Hindlimb muscle (tissue), 1 donor: ENCODE measurements around the gene TMCC1. TPM values are rescaled to one million over a fixed set of nuclear protein-coding genes. Genes with fewer than 3 reads are reported as not detected.
"Not testable (repeated sequence)": the region's sequence is repeated elsewhere in the genome, so short reads cannot be mapped to it uniquely, and the experiment has no call there.

ENCODE experiments used
- DNase-seq: peaks from one replicate; pipeline ENCODE4 v3.0.0-alpha.2; 2013
- polyA plus RNA-seq: library from polyadenylated mRNA; unstranded; fragments of 120-200 nt; gene quantifications from one replicate; pipeline ENCODE4 v1.2.1, GENCODE V29; 2013; ENCODE audit not compliant: insufficient read length

The TMCC1 gene
- polyA plus RNA-seq, 1 donor = 39.1 TPM

DNA sequence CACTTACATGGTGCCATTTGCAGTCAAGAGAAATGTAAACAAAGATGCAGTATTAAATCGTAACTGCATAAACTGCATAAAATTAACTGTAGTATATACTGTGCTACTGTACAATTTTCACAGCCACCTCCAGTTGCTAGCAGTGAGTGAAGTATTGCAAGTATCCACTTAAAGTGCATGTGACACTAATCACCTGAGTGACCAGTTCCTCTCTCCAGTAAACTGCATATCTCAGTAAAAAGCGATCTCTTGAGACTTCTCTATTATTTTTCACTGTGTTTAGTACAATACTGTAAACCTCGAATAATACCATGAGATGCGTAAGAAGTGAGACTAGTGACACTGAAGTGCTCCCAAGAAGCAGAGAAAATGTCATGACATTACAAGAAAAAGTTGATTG is 175.3 kb downstream of the TMCC1 start:
- DNase-seq = no peak

GRCh38 chr3:129715854-129716253 is 177.7 kb downstream of the TMCC1 start:
- DNase-seq = no peak

GRCh38 chr3:129708328-129708861 is 185.1 kb downstream of the TMCC1 start:
- DNase-seq = no peak

DNA sequence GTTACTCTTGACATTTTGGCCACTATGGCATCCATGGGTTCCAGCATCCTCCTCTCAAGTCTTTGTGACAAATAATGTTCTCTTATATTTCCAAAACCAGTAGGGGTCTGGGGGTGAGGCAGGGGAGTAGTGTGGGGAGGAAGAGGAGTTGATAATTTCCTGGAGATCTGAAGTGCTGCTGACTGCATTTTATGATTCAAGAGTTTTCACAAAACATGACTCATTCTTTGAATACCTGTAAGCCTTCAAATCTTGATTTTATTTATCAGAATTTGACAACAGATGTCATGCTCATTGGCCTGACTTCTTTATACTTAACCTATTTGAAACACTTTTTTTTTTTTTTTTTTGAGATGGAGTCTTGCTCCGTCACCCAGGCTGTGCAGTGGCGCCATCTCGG is 188.2 kb downstream of the TMCC1 start:
- no peak for DNase-seq

GRCh38 chr3:129703913-129704312 is 189.6 kb downstream of the TMCC1 start:
- no peak for DNase-seq

DNA sequence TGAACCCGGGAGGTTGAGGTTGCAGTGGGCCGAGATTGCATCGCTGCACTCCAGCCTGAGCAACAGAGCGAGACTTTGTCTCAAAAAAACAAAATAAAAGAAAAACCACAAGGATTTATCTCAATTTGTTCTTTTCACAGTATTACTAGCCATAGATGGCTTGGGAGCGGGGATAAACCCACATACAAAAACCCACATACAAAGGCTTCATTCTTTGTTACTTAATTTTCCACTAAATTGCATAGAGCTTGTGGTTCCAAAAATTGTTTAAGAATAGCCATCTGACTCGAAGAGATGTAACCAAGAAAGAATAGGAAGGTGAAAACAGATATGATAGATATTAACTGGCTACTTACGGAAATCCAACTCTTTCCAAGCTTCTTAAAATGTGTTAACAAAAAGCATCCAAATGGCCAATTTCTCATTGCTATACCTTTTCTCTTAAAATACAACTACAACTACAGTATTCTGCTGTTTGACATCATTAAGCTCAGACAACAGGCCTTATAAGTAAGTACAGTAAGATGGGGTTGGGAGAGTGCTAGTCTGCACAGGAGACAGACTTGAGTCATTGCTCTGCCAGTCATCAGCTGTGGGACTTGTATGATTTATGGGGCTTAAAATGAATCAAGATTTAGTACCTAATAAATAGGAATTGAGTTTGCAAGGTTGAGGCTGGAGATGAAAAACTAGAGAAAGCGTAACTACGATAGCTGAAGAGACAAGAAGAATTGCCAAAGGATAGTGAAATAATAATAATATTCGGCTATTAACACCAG is 190.4 kb downstream of the TMCC1 start:
- DNase-seq = no peak

- DNase-seq = no peak
Observed at GRCh38 chr3:129701161-129701560, 192.3 kb downstream of the TMCC1 start.

DNA sequence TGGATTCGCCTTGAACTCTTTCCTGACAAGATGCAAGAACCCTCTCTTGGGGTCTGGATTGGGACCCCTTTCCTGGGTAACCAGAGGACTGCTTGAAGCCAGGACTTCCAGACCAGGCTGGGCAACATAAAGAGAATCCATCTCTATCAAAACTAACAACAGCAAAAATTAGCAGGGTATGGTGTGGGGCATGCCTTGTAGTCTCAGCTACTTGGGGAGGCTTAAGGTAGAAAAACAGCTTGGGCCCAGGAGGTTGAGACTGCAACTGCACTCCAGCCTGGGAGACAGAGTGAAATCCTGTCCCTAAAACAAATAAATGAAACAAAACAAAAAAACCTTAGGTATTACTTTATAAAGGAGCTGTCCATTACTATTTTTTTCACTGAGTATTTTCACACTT is 193.9 kb downstream of the TMCC1 start:
- no peak for DNase-seq

- DNase-seq = no peak
Observed at GRCh38 chr3:129699199-129699598, 194.3 kb downstream of the TMCC1 start.

GRCh38 chr3:129697229-129697969 is 196.1 kb downstream of the TMCC1 start:
- DNase-seq = no peak

- not testable (repeated sequence) for DNase-seq
Observed at GRCh38 chr3:129696430-129696829, 197.1 kb downstream of the TMCC1 start.

- no peak for DNase-seq
Observed at GRCh38 chr3:129695230-129695629, 198.3 kb downstream of the TMCC1 start.

DNA sequence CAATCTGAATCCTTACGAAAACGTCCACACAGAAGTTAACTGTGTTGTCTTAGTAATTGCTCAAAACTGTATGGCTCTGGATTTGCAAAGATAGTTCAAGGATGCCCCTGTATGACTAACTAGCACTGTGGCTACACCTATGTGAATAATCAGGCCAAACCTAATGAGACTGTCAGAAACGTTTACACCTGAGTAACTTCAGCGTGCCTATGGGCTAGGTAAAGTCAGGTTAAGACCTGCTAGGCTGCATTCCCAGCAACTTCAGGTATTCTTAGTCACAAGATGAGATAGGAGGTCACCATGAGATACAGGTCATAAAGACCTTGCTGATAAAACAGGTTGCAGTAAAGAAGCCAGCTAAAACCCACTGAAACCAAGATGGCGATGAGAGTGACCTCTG is 199.3 kb downstream of the TMCC1 start:
- DNase-seq = no peak

GRCh38 chr3:129692743-129693142 is 200.8 kb downstream of the TMCC1 start:
- no peak for DNase-seq

DNA sequence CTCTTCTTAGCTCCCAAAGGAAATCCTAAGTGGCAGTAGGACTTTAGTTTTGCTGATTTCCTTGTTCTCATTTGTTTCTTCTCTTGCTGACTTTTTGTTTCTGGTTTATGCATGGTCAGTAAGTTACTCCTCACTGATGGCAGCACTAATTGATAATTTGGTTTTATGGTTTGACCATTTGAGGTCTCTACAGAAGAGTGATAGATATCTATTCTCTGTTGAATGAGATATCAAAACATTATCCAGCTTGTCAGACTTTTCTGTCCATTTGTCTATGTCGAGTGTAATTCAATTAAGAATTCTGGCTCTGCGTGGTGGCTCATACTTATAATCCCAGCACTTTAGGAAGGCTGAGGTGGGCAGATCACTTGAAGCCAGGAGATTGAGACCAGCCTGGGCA is 202.5 kb downstream of the TMCC1 start:
- DNase-seq = no peak

GRCh38 chr3:129690406-129690805 is 203.1 kb downstream of the TMCC1 start:
- DNase-seq = peak; percentile 22

DNA sequence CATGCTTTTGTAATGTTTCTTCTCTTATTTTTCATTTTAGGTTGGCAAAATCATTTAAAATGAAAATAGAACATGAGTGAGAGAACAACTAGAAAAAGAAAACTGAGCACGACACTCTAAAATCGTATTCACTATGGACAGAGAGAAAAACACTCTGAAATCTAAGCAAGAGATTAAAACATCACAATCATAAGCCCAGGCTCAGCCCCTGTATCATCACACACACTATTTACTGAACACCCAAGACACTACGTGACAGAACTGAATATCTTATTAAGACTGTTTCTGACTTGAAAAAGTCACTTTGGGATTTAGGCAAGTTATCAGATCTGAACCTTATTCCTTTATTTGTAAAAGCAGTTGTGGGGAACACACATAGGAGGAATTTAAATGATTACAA is 204.5 kb downstream of the TMCC1 start:
- no peak for DNase-seq

DNA sequence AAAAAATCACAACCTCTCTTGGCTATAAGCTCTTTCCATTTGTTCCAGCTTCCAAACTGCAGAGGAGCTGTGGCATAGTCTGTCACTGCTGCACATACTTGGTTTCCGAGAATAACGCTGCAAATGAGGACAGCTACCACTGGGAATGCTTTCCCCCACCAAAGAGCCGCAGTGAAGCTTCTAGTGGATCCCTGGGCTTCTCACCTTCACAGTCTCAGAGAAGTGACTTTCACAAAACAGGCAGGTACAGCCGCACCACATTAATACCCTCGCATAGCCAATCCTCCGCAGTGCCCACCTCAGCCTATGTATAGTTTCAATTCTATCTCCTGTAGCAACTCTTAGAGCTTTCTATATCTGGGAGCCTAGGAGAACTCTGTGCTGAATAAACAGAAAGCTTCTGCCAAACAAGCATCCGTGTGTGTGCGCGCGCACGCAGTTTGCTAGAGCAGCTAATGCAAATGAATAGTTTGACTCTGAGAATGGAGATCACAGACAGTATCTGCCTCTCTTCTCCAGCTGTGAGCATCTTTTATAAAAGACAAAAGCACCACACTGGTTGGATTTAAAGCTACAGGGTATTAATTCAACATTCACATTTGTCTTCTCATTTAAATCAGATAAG is 205.1 kb downstream of the TMCC1 start:
- DNase-seq = peak; percentile 77

DNA sequence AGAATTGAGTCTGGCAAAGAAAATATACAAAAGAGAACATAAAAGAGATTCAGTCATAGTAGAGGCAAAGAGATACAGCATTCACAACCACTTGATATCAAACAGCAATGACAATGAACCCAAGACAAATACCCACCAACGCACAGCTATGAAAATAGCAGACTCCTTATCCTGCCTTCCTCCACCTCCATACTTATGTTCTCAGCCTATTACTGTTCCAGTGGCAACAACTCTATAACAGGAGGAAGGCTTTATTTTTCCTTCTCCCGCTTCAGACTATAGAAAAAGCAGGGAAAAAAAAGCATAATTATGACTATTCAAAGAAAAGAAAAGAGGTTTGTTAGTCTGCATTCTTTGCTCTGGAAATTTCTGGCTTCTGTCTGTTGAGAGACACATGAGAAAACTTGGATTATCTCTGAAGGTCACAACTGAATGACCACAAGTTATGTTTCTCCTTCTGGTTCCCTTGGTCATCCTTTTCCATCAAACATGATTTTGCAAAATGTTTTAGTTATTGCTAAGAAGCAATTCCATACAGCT is 205.9 kb downstream of the TMCC1 start:
- no peak for DNase-seq

- no peak for DNase-seq
Observed at GRCh38 chr3:129686941-129687340, 206.6 kb downstream of the TMCC1 start.

DNA sequence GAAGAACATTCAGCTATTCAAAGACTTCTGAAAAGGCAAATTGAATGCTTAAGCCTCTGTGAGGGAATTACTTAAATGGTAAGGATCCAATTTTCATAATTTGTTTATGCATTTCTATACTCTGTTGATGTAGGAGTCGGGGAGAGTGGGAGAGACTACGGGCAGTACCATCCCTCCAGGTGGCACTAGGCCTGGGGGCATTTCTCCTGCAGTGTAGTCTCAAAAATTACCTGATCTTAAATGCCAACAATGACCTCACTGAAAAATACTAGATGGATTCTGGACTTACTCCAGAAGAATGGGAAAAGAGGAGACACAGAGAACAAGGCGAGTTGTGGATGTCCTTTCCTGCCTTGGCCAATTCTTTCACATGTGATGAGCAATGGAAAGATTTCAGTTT is 209.2 kb downstream of the TMCC1 start:
- no peak for DNase-seq

DNA sequence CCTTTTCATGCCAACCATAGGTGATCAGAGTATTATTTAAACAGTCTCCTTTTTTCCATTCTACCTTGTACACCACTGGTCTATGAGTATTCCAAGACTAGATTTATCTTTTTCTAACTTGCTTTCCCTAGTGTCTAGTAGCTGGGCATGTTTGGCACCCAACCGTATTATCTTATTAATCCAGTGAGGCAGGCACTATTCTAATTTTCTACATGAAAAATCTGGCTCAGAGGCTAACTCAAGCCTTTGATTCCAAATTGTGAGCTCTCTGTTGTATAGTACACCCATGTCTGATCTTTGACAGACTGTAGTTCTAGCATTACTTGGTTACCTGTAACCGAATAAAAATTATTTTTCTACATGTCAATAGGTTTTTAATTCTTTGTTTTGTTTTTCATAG is 210.3 kb downstream of the TMCC1 start:
- no peak for DNase-seq

DNA sequence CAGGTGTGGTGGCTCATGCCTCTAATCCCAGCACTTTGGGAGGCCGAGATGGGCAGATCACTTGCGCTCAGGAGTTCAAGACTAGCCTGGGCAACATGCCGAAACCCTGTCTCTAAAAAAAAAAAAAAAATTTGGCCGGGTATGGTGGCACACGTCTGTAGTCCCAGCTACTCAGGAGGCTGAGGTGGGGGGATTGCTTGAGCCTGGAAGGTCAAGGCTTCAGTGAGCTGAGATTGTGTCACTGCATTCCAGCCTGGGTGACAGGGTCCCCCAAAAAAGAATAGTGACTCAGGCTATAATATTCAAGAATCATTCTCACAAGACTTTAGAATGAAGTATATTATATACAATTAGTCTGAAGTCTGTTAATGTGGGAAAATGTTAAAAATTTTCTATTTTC is 216.5 kb downstream of the TMCC1 start:
- no peak for DNase-seq
